Measurements from ENCODE around the gene EEFSEC. TPM values are rescaled to one million over a fixed set of nuclear protein-coding genes. Genes with fewer than 3 reads are reported as not detected.

Gene EEFSEC
- total and polyA plus RNA-seq, 5 donors from 2014 or later, result 16.9 to 21.9 (median 18.5) TPM

DNA sequence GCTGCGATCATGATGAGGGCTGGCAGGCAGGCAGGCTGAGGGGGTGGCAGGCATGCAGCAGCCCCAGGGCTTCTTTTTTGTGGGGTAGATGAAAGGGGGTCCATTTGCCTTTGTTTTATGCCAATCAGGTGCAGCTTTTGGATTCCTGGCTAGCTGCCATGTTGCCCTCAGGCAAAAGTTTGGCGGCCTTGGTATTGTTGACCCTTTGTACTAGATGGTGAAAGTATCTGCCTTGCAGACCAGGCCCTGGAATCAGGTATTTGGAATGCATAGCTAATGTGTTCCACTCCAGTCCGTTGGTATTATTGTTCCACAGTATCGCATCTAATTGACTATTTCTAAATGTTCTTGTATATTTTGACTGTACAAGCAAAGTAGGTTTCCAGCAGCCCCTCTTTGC is 35.0 kb downstream of the EEFSEC start:
- H3K4me1 ChIP-seq (ENCODE audit: control insufficient read depth, insufficient read depth, low read length, poor library complexity, severe bottlenecking), result no peaks in the 10 kb centered on the region
- peaks cover 0 to 2% (median 0%) of the 10 kb centered on the region in 7 donors for H3K9me3 Mint-ChIP-seq
- no peaks in the 10 kb centered on the region for H3K27me3 Mint-ChIP-seq
- no peak overlapping the region for H3K27ac ChIP-seq (ENCODE audit: insufficient read depth, low read length, poor library complexity, severe bottlenecking)
- no peak overlapping the region for H3K4me3 ChIP-seq (ENCODE audit: low read depth, low read length)
- no peak overlapping the region for H3K4me3 Mint-ChIP-seq
- H3K36me3 ChIP-seq (ENCODE audit: control insufficient read depth, insufficient read depth, low read length), result no peaks in the 10 kb centered on the region
- no peaks in the 10 kb centered on the region for H3K9me3 ChIP-seq (ENCODE audit: control insufficient read depth in 2 of 2, low read length in 2 of 2)
- peaks cover 22% of the 10 kb centered on the region for H3K36me3 Mint-ChIP-seq
- peaks cover 0 to 27% (median 17%) of the 10 kb centered on the region in 4 donors for H3K4me1 Mint-ChIP-seq
- H3K27me3 ChIP-seq (ENCODE audit: control insufficient read depth, insufficient read depth, low read length), result no peaks in the 10 kb centered on the region
- peak overlapping the region in 1 of 3 donors; percentile 49 for H3K27ac Mint-ChIP-seq
- ATAC-seq (ENCODE audit: low read depth in 2 of 2), result no peak
- no peak for DNase-seq

DNA sequence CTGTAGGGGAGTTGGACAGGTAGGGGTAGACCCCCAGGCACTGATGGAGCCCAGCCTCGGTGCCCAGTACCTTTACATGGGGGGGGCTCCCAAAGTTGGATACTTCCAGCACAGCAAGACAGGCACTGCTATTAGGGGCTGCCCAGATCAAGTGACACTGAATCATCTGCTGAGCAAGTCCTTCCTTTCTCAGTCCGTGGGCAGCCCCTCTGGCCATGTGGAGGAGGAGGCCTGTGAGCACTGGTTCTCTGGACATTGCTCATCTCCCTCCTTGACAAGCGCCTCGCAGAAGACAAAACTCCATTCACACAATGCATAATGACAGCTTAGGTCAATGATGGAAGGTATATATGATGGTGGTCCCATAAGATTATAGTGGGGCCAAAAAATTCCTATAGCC is 35.7 kb downstream of the EEFSEC start:
- H3K9me3 Mint-ChIP-seq, result peaks cover 0 to 2% (median 0%) of the 10 kb centered on the region in 7 donors
- Histone ChIP-seq H3K4me3 (ENCODE audit: low read depth, low read length) (no peak overlapping the region), H3K36me3 (ENCODE audit: control insufficient read depth, insufficient read depth, low read length) (no peaks in the 10 kb centered on the region), H3K27me3 (ENCODE audit: control insufficient read depth, insufficient read depth, low read length) (no peaks in the 10 kb centered on the region), H3K9me3 (ENCODE audit: control insufficient read depth in 2 of 2, low read length in 2 of 2) (no peaks in the 10 kb centered on the region), H3K27ac (ENCODE audit: insufficient read depth, low read length, poor library complexity, severe bottlenecking) (no peak overlapping the region), H3K4me1 (ENCODE audit: control insufficient read depth, insufficient read depth, low read length, poor library complexity, severe bottlenecking) (no peaks in the 10 kb centered on the region)
- H3K4me1 Mint-ChIP-seq, result peaks cover 0 to 26% (median 16%) of the 10 kb centered on the region in 4 donors
- DNase-seq, result no peak
- ATAC-seq (ENCODE audit: low read depth in 2 of 2), result no peak
- H3K36me3 Mint-ChIP-seq, result peaks cover 22% of the 10 kb centered on the region
- H3K4me3 Mint-ChIP-seq, result no peak overlapping the region
- H3K27me3 Mint-ChIP-seq, result no peaks in the 10 kb centered on the region
- H3K27ac Mint-ChIP-seq, result no peak overlapping the region

DNA sequence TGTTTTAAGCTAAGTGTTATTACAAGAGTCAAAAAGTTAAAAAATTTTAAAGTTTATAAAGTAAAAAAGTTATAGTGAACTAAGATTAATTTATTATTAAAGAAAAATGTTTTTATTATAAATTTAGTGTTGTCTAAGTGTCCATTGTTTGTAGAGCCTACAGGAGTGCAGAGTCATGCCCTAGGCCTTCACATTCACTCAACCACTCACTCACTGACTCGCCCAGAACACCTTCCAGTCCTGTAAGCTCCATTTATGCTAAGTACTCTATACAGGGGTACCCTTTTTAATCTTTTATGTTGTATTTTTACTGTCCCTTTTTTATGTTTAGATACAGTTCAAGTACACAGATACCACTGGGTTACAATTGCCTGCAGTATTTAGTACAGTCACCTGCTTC is 37.2 kb downstream of the EEFSEC start:
- H3K4me3 Mint-ChIP-seq, result no peak overlapping the region
- no peak for ATAC-seq (ENCODE audit: low read depth in 2 of 2)

DNA sequence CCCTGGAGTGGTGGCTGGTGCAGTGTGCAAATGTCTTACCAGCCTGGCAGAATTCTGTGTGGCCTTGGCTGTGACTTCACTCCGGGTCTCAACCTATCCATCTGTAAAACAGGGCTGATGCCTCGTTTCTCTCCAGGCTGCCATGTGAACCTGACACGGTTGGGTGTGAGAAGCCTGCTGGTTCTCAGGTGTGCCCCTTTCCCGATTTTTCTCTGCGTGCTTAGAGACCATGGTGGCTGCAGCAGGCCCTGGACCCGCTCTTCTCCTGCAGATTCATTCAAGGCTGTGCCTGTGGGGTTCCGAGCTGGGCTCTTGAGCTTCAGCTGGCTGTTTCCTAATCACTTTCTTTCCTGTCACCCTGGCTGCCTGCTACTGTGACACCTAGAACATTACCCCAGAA is 38.9 kb downstream of the EEFSEC start:
- Mint-ChIP-seq H3K9me3 (no peaks in the 10 kb centered on the region), H3K4me1 (peaks cover 0 to 19% (median 9%) of the 10 kb centered on the region in 4 donors), H3K27me3 (no peaks in the 10 kb centered on the region), H3K4me3 (no peak overlapping the region), H3K27ac (no peak overlapping the region), H3K36me3 (peaks cover 15% of the 10 kb centered on the region)
- no peaks in the 10 kb centered on the region for H3K4me1 ChIP-seq (ENCODE audit: control insufficient read depth, insufficient read depth, low read length, poor library complexity, severe bottlenecking)
- H3K36me3 ChIP-seq (ENCODE audit: control insufficient read depth, insufficient read depth, low read length), result peaks cover 7% of the 10 kb centered on the region
- H3K9me3 ChIP-seq (ENCODE audit: control insufficient read depth in 2 of 2, low read length in 2 of 2), result no peaks in the 10 kb centered on the region
- ATAC-seq (ENCODE audit: low read depth in 2 of 2) (no peak), DNase-seq (no peak)
- H3K4me3 ChIP-seq (ENCODE audit: low read depth, low read length), result no peak overlapping the region
- H3K27ac ChIP-seq (ENCODE audit: insufficient read depth, low read length, poor library complexity, severe bottlenecking), result no peak overlapping the region
- H3K27me3 ChIP-seq (ENCODE audit: control insufficient read depth, insufficient read depth, low read length), result no peaks in the 10 kb centered on the region

More for the DNA sequence above, 37.2 kb downstream of the EEFSEC start:
- Histone ChIP-seq H3K4me1 (ENCODE audit: control insufficient read depth, insufficient read depth, low read length, poor library complexity, severe bottlenecking) (no peaks in the 10 kb centered on the region), H3K36me3 (ENCODE audit: control insufficient read depth, insufficient read depth, low read length) (peaks cover 6% of the 10 kb centered on the region), H3K4me3 (ENCODE audit: low read depth, low read length) (no peak overlapping the region), H3K9me3 (ENCODE audit: control insufficient read depth in 2 of 2, low read length in 2 of 2) (no peaks in the 10 kb centered on the region), H3K27me3 (ENCODE audit: control insufficient read depth, insufficient read depth, low read length) (no peaks in the 10 kb centered on the region), H3K27ac (ENCODE audit: insufficient read depth, low read length, poor library complexity, severe bottlenecking) (no peak overlapping the region)
- no peaks in the 10 kb centered on the region for H3K9me3 Mint-ChIP-seq
- H3K27me3 Mint-ChIP-seq, result no peaks in the 10 kb centered on the region
- H3K27ac Mint-ChIP-seq, result no peak overlapping the region
- peaks cover 17% of the 10 kb centered on the region for H3K36me3 Mint-ChIP-seq
- no peak for DNase-seq
- H3K4me1 Mint-ChIP-seq, result peaks cover 0 to 25% (median 14%) of the 10 kb centered on the region in 4 donors

DNA sequence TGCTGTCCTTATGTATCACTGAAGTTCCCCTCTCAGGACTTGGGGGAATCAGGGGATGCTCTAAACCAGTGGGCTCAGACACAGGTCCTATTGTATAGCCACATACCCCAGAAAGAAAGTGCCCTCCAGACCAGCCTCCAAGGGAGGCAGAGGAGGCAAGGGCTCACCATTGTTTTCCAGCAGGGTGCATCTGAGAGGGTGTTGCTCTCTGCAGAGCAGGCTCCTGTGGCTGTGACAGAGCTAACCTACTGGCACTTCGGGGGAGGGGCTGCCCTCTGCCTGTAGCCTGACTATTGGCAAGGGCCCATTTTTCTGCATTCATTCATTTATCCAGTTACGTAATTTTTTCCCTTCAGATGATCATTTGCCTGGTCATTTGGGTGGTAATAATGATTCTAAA is 39.9 kb downstream of the EEFSEC start:
- H3K4me3 Mint-ChIP-seq, result no peak overlapping the region
- peaks cover 7% of the 10 kb centered on the region for H3K36me3 ChIP-seq (ENCODE audit: control insufficient read depth, insufficient read depth, low read length)

DNA sequence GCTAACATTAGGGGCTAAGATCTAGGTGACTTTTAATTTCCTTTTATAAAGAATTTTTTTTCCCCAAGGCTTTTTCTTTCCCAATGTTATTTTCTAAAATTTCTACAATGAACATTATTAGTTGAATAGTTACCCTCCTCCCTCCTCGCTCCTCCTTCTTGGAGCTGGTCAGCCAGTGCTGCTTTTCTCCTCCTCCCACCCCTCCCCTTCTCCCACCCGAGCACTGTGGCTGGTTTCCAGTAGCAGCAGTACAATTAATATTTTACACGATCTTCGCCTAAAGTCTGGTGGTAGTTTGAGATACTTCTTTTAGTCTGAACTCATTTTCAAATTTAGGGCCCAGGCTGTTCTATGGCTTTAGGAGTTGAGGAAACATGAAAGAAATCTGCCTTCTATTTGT is 41.6 kb downstream of the EEFSEC start:
- Histone ChIP-seq H3K4me3 (ENCODE audit: low read depth, low read length) (no peak overlapping the region), H3K27me3 (ENCODE audit: control insufficient read depth, insufficient read depth, low read length) (no peaks in the 10 kb centered on the region), H3K4me1 (ENCODE audit: control insufficient read depth, insufficient read depth, low read length, poor library complexity, severe bottlenecking) (no peaks in the 10 kb centered on the region), H3K9me3 (ENCODE audit: control insufficient read depth in 2 of 2, low read length in 2 of 2) (no peaks in the 10 kb centered on the region), H3K36me3 (ENCODE audit: control insufficient read depth, insufficient read depth, low read length) (peaks cover 7% of the 10 kb centered on the region), H3K27ac (ENCODE audit: insufficient read depth, low read length, poor library complexity, severe bottlenecking) (no peak overlapping the region)
- DNase-seq (no peak), ATAC-seq (ENCODE audit: low read depth in 2 of 2) (no peak)
- no peaks in the 10 kb centered on the region for H3K27me3 Mint-ChIP-seq
- H3K36me3 Mint-ChIP-seq, result peaks cover 18% of the 10 kb centered on the region
- H3K27ac Mint-ChIP-seq, result peak overlapping the region in 1 of 3 donors; percentile 55
- peaks cover 4 to 15% (median 12%) of the 10 kb centered on the region in 4 donors for H3K4me1 Mint-ChIP-seq
- no peak overlapping the region for H3K4me3 Mint-ChIP-seq
- H3K9me3 Mint-ChIP-seq, result no peaks in the 10 kb centered on the region

More for the DNA sequence above, 39.9 kb downstream of the EEFSEC start:
- Histone ChIP-seq H3K27me3 (ENCODE audit: control insufficient read depth, insufficient read depth, low read length) (no peaks in the 10 kb centered on the region), H3K9me3 (ENCODE audit: control insufficient read depth in 2 of 2, low read length in 2 of 2) (no peaks in the 10 kb centered on the region), H3K27ac (ENCODE audit: insufficient read depth, low read length, poor library complexity, severe bottlenecking) (no peak overlapping the region), H3K4me3 (ENCODE audit: low read depth, low read length) (no peak overlapping the region), H3K4me1 (ENCODE audit: control insufficient read depth, insufficient read depth, low read length, poor library complexity, severe bottlenecking) (no peaks in the 10 kb centered on the region)
- Mint-ChIP-seq H3K4me1 (peaks cover 4 to 15% (median 7%) of the 10 kb centered on the region in 4 donors), H3K27ac (no peak overlapping the region), H3K27me3 (no peaks in the 10 kb centered on the region), H3K9me3 (no peaks in the 10 kb centered on the region), H3K36me3 (peaks cover 15% of the 10 kb centered on the region)
- DNase-seq (no peak), ATAC-seq (ENCODE audit: low read depth in 2 of 2) (no peak)

DNA sequence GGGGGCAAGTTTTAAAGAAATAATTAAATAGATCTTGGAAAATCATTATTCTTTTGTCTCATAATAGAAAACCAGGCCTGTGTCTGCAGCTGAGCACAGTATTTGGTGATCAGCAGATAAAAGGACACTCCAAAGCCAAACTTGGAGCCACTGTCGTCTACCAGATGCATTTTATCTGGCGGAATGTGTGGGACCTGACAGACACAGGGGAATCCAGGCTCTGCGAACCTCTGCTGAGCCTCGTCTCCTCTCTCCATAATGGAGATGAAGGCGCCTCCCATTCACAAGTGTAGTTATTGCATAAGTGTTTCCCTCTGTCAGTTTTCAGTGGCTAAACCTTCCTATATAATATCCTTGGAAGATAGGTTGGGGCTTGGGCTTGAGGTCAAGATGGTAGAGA is 42.1 kb downstream of the EEFSEC start:
- Mint-ChIP-seq H3K27ac (no peak overlapping the region), H3K27me3 (no peaks in the 10 kb centered on the region), H3K4me1 (peaks cover 4 to 15% (median 13%) of the 10 kb centered on the region in 4 donors), H3K36me3 (peaks cover 18% of the 10 kb centered on the region), H3K4me3 (no peak overlapping the region), H3K9me3 (no peaks in the 10 kb centered on the region)
- ATAC-seq (ENCODE audit: low read depth in 2 of 2) (no peak), DNase-seq (no peak)
- H3K9me3 ChIP-seq (ENCODE audit: control insufficient read depth in 2 of 2, low read length in 2 of 2), result no peaks in the 10 kb centered on the region
- no peaks in the 10 kb centered on the region for H3K27me3 ChIP-seq (ENCODE audit: control insufficient read depth, insufficient read depth, low read length)
- no peak overlapping the region for H3K4me3 ChIP-seq (ENCODE audit: low read depth, low read length)
- H3K4me1 ChIP-seq (ENCODE audit: control insufficient read depth, insufficient read depth, low read length, poor library complexity, severe bottlenecking), result no peaks in the 10 kb centered on the region
- no peak overlapping the region for H3K27ac ChIP-seq (ENCODE audit: insufficient read depth, low read length, poor library complexity, severe bottlenecking)
- peaks cover 7% of the 10 kb centered on the region for H3K36me3 ChIP-seq (ENCODE audit: control insufficient read depth, insufficient read depth, low read length)

DNA sequence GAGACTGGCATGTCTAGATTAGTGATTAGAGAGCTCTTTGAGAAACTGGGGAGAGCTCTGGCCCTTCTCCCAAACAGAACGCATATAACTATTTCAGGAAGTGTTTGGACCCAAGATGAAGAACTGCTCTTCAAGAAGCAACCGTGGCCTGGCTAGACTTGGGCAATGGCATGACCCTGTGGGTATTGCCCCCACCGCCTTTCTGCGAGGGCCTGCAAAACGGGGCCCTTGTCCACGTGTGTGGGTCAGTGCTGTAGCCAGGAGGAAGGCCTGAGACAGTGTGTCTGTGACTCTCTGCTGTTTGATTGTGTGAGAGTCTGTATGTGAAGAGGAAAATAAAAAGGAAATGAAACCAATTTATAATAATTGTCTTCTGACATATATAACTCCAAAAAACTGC is 42.5 kb downstream of the EEFSEC start:
- no peaks in the 10 kb centered on the region for H3K27me3 Mint-ChIP-seq
- Histone ChIP-seq H3K36me3 (ENCODE audit: control insufficient read depth, insufficient read depth, low read length) (peaks cover 7% of the 10 kb centered on the region), H3K27ac (ENCODE audit: insufficient read depth, low read length, poor library complexity, severe bottlenecking) (no peak overlapping the region), H3K4me1 (ENCODE audit: control insufficient read depth, insufficient read depth, low read length, poor library complexity, severe bottlenecking) (no peaks in the 10 kb centered on the region), H3K9me3 (ENCODE audit: control insufficient read depth in 2 of 2, low read length in 2 of 2) (no peaks in the 10 kb centered on the region), H3K4me3 (ENCODE audit: low read depth, low read length) (no peak overlapping the region), H3K27me3 (ENCODE audit: control insufficient read depth, insufficient read depth, low read length) (no peaks in the 10 kb centered on the region)
- no peaks in the 10 kb centered on the region for H3K9me3 Mint-ChIP-seq
- DNase-seq (no peak), ATAC-seq (ENCODE audit: low read depth in 2 of 2) (no peak)
- no peak overlapping the region for H3K4me3 Mint-ChIP-seq
- H3K4me1 Mint-ChIP-seq, result peaks cover 4 to 19% (median 14%) of the 10 kb centered on the region in 4 donors
- H3K36me3 Mint-ChIP-seq, result peaks cover 18% of the 10 kb centered on the region
- H3K27ac Mint-ChIP-seq, result no peak overlapping the region
